Lower lobe of right lung (tissue), 2 donors: ENCODE data around the gene FBXL14. TPM values are rescaled to one million over a fixed set of nuclear protein-coding genes. Genes with fewer than 3 reads are reported as not detected.

ENCODE experiments used
- ATAC-seq, 2 donors: fragments of 200-7000 bp; cut with Tn5 transposase; one replicate each; pipeline ENCODE4 v1.9.1; 2020 to 2022; ENCODE audit warnings: mild to moderate bottlenecking in 2 of 2, moderate library complexity in 2 of 2
- DNase-seq: peaks from one replicate; pipeline ENCODE4 v3.0.0-alpha.2; 2020
- H3K27ac ChIP-seq: fragments of 200-600 bp; one replicate; pipeline ENCODE4 v1.8.0; 2022
- H3K27me3 ChIP-seq: fragments of 200-600 bp; one replicate; pipeline ENCODE4 v1.8.0; 2022; ENCODE audit warnings: low read depth
- H3K36me3 ChIP-seq: fragments of 200-600 bp; one replicate; pipeline ENCODE4 v1.8.0; 2022; ENCODE audit warnings: mild to moderate bottlenecking
- H3K4me1 ChIP-seq: fragments of 200-600 bp; one replicate; pipeline ENCODE4 v1.8.0; 2022
- H3K4me3 ChIP-seq: fragments of 200-600 bp; one replicate; pipeline ENCODE4 v1.8.0; 2022; ENCODE audit warnings: mild to moderate bottlenecking
- H3K9me3 ChIP-seq: fragments of 200-600 bp; one replicate; pipeline ENCODE4 v1.8.0; 2022
- CTCF ChIP-seq: fragments of 200-600 bp; IDR thresholded peaks from one replicate; pipeline ENCODE4 v1.8.0; 2022; ENCODE audit warnings: antibody characterized with exemption, mild to moderate bottlenecking
- intact Hi-C: fragments of 100-400 bp; cut with DNase I; formaldehyde crosslinking; loops from one replicate; pipeline ENCODE4 v1.11.0; 2022
- total RNA-seq: library from RNA; stranded (reverse); fragmentation: NEBNext Ultra II Directional; extraction: Animal tissue kit (Norgen Biotek cat#: 25700); gene quantifications from one replicate; pipeline ENCODE4 v1.2.1, GENCODE V29; 2021
- donor health status: DM: no; HTN: yes; CAD: no; lungs with severe emphysema.

FBXL14 gene
- total RNA-seq, 1 donor from 2014 or later, result 16.6 TPM

- TF ChIP-seq CTCF, result no peak
- Histone ChIP-seq H3K9me3 (no peaks in the 10 kb centered on the region), H3K4me1 (peaks cover 23% of the 10 kb centered on the region), H3K27me3 (no peaks in the 10 kb centered on the region), H3K36me3 (no peaks in the 10 kb centered on the region), H3K27ac (peak overlapping the region; percentile 47), H3K4me3 (peak overlapping the region; percentile 27)
- ATAC-seq (peak; percentile 52 to 54), DNase-seq (no peak)
- intact Hi-C loops, result no loop called here
These were observed 18.7 kb downstream of the FBXL14 start for GRCh38 chr12:1575408-1576401.

GRCh38 chr12:1574865-1575259, 19.5 kb downstream of the FBXL14 start:
- H3K9me3 ChIP-seq, result no peaks in the 10 kb centered on the region
- H3K36me3 ChIP-seq, result no peaks in the 10 kb centered on the region
- no peak for TF ChIP-seq CTCF
- H3K4me3 ChIP-seq, result no peak overlapping the region
- H3K4me1 ChIP-seq, result peaks cover 23% of the 10 kb centered on the region
- DNase-seq (no peak), ATAC-seq (no peak)
- no peaks in the 10 kb centered on the region for H3K27me3 ChIP-seq
- intact Hi-C loops, result no loop called here
- H3K27ac ChIP-seq, result no peak overlapping the region

GRCh38 chr12:1573960-1574864, 20.2 kb downstream of the FBXL14 start:
- DNase-seq (no peak), ATAC-seq (peak; percentile 53 to 78)
- intact Hi-C loops, result no loop called here
- Histone ChIP-seq H3K27ac (no peak overlapping the region), H3K9me3 (no peaks in the 10 kb centered on the region), H3K4me1 (peaks cover 23% of the 10 kb centered on the region), H3K4me3 (no peak overlapping the region), H3K27me3 (no peaks in the 10 kb centered on the region), H3K36me3 (no peaks in the 10 kb centered on the region)
- no peak for TF ChIP-seq CTCF

GRCh38 chr12:1572731-1573130, 21.6 kb downstream of the FBXL14 start:
- TF ChIP-seq CTCF, result no peak
- intact Hi-C loops, result no loop called here

GRCh38 chr12:1567852-1568251, 26.5 kb downstream of the FBXL14 start:
- DNase-seq (no peak), ATAC-seq (no peak)
- Histone ChIP-seq H3K27me3 (no peaks in the 10 kb centered on the region), H3K36me3 (no peaks in the 10 kb centered on the region), H3K4me1 (no peaks in the 10 kb centered on the region), H3K27ac (no peak overlapping the region), H3K4me3 (no peak overlapping the region), H3K9me3 (no peaks in the 10 kb centered on the region)
- TF ChIP-seq CTCF, result no peak
- intact Hi-C loops, result no loop called here

More at GRCh38 chr12:1572731-1573130, 21.6 kb downstream of the FBXL14 start:
- no peak overlapping the region for H3K27ac ChIP-seq
- DNase-seq (no peak), ATAC-seq (no peak)
- H3K4me1 ChIP-seq, result peaks cover 23% of the 10 kb centered on the region
- no peak overlapping the region for H3K4me3 ChIP-seq
- no peaks in the 10 kb centered on the region for H3K9me3 ChIP-seq
- H3K27me3 ChIP-seq, result no peaks in the 10 kb centered on the region
- H3K36me3 ChIP-seq, result no peaks in the 10 kb centered on the region
